22Rv1 (cell line): Measurements from ENCODE around the gene TMEM255B.

Experiments used
- ZFX ChIP-seq: fragments of 450-650 bp; IDR thresholded peaks from 2 replicates; pipeline ENCODE4 v1.6.1; 2017; ENCODE audit warnings: antibody characterized with exemption, borderline replicate concordance
- TF ChIP-seq, protein P1 (sequence below): fragments of 450-650 bp; IDR thresholded peaks from 2 replicates; pipeline ENCODE4 v1.5.1; 2017; ENCODE audit warnings: mild to moderate bottlenecking

DNA sequence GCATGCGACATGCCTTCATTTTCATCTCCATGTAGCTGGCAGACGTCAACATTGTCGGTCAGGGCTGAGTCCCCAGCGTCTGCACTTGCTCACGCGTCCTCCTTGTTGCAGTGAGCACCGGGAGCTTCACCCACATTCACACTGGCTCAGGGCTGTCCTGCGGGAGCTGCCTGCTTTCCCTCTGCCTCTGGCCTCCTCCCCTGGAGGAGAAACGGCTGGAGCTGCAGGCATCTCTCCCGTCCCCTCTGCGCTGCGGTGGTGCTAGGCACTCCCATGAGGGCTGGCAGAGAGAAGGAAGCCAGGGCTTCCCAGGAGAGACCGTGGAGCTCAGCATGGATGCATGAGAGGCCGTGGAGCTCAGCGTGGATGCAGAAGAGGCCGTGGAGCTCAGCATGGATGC, 18.4 kb upstream of the TMEM255B start:
- TF ChIP-seq, protein P1, sequence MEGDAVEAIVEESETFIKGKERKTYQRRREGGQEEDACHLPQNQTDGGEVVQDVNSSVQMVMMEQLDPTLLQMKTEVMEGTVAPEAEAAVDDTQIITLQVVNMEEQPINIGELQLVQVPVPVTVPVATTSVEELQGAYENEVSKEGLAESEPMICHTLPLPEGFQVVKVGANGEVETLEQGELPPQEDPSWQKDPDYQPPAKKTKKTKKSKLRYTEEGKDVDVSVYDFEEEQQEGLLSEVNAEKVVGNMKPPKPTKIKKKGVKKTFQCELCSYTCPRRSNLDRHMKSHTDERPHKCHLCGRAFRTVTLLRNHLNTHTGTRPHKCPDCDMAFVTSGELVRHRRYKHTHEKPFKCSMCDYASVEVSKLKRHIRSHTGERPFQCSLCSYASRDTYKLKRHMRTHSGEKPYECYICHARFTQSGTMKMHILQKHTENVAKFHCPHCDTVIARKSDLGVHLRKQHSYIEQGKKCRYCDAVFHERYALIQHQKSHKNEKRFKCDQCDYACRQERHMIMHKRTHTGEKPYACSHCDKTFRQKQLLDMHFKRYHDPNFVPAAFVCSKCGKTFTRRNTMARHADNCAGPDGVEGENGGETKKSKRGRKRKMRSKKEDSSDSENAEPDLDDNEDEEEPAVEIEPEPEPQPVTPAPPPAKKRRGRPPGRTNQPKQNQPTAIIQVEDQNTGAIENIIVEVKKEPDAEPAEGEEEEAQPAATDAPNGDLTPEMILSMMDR: no peak
- no peak for TF ChIP-seq ZFX
